ENCODE data around the gene VAPB. TPM values are rescaled to one million over a fixed set of nuclear protein-coding genes. Genes with fewer than 3 reads are reported as not detected.

The VAPB gene
- polyA plus RNA-seq, 1 donor from 2014 or later: 32.5 TPM

DNA sequence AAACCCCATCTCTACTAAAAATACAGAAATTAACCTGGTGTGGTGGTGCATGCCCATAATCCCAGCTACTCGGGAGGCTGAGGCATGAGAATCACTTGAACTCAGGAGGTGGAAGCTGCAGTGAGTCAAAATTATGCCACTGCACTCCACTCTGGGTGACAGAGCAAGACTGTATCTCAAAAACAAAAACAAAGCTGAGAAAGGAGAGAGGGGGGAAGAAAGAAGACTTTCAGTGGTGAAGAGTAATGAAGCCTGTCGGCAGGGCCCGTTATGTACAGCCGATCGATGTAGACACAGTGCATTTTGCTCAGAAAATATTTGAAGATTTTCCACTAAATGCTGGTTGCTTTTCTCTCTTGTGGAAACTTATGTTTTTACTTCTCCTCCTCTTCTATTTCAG, 13.8 kb downstream of the VAPB start:
- Histone ChIP-seq H3K4me3 (ENCODE audit: low read length) (no peak overlapping the region), H4K20me1 (ENCODE audit: insufficient read depth) (no peaks in the 10 kb centered on the region), H3K79me2 (replicated peaks; ENCODE audit: insufficient read depth, low read length) (peaks cover 76% of the 10 kb centered on the region), H3K27ac (ENCODE audit: low read length) (no peak overlapping the region), H3F3A (ENCODE audit: insufficient read depth, low read length, poor library complexity, severe bottlenecking) (no peaks in the 10 kb centered on the region), H3K9ac (ENCODE audit: low read length) (no peak overlapping the region), H3K36me3 (ENCODE audit: insufficient read depth, low read length) (no peaks in the 10 kb centered on the region), H3K27me3 (ENCODE audit: insufficient read depth, low read depth, low read length) (no peaks in the 10 kb centered on the region), H2AFZ (ENCODE audit: low read depth, low read length) (no peak overlapping the region), H3K9me3 (ENCODE audit: low read length) (no peaks in the 10 kb centered on the region), H3K4me2 (ENCODE audit: low read length) (no peak overlapping the region), H3K9me2 (ENCODE audit: insufficient read depth, low read length) (no peaks in the 10 kb centered on the region)
- TF ChIP-seq, protein P1, sequence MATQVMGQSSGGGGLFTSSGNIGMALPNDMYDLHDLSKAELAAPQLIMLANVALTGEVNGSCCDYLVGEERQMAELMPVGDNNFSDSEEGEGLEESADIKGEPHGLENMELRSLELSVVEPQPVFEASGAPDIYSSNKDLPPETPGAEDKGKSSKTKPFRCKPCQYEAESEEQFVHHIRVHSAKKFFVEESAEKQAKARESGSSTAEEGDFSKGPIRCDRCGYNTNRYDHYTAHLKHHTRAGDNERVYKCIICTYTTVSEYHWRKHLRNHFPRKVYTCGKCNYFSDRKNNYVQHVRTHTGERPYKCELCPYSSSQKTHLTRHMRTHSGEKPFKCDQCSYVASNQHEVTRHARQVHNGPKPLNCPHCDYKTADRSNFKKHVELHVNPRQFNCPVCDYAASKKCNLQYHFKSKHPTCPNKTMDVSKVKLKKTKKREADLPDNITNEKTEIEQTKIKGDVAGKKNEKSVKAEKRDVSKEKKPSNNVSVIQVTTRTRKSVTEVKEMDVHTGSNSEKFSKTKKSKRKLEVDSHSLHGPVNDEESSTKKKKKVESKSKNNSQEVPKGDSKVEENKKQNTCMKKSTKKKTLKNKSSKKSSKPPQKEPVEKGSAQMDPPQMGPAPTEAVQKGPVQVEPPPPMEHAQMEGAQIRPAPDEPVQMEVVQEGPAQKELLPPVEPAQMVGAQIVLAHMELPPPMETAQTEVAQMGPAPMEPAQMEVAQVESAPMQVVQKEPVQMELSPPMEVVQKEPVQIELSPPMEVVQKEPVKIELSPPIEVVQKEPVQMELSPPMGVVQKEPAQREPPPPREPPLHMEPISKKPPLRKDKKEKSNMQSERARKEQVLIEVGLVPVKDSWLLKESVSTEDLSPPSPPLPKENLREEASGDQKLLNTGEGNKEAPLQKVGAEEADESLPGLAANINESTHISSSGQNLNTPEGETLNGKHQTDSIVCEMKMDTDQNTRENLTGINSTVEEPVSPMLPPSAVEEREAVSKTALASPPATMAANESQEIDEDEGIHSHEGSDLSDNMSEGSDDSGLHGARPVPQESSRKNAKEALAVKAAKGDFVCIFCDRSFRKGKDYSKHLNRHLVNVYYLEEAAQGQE (IDR thresholded peaks at IDR 0.05; ENCODE audit: borderline replicate concordance): no peak
- no peak for TF ChIP-seq RAD21 (conservative IDR thresholded peaks at IDR 0.05)
- TF ChIP-seq POLR2AphosphoS5 (IDR thresholded peaks at IDR 0.05): no peak
- TF ChIP-seq EZH2 (IDR thresholded peaks at IDR 0.05; ENCODE audit: borderline replicate concordance, insufficient read depth, low read length, poor library complexity, severe bottlenecking): no peak
- no peak for TF ChIP-seq SMC3 (conservative IDR thresholded peaks at IDR 0.05; ENCODE audit: poor library complexity)

DNA sequence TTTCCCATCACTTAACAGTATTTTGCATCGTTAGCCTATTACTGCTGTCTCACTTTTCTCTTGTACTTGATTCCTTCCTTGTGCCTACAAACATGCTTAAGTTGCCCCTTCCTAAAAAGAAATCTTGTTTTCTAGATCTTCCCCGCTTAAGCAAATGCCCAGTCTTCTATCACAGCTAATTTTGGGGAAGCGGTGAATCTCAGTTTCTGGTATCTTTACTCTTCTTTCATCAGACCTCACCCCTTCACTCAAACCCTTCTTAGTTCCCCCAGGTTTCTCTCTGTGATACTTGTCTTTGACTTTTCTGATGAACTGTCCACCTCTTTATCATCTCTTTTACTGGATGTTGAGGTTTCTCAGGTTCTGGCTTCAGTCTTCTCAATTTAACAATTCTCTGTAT, 14.2 kb downstream of the VAPB start:
- H3K79me2 ChIP-seq (replicated peaks; ENCODE audit: insufficient read depth, low read length): peaks cover 76% of the 10 kb centered on the region
- no peaks in the 10 kb centered on the region for H3F3A ChIP-seq (ENCODE audit: insufficient read depth, low read length, poor library complexity, severe bottlenecking)
- H4K20me1 ChIP-seq (ENCODE audit: insufficient read depth): no peaks in the 10 kb centered on the region
- H3K4me3 ChIP-seq (ENCODE audit: low read length): no peak overlapping the region
- no peak overlapping the region for H3K9ac ChIP-seq (ENCODE audit: low read length)
- no peaks in the 10 kb centered on the region for H3K9me2 ChIP-seq (ENCODE audit: insufficient read depth, low read length)
- no peaks in the 10 kb centered on the region for H3K9me3 ChIP-seq (ENCODE audit: low read length)
- H3K4me2 ChIP-seq (ENCODE audit: low read length): no peak overlapping the region
- H3K27me3 ChIP-seq (ENCODE audit: insufficient read depth, low read depth, low read length): no peaks in the 10 kb centered on the region
- no peak overlapping the region for H3K27ac ChIP-seq (ENCODE audit: low read length)
- no peaks in the 10 kb centered on the region for H3K36me3 ChIP-seq (ENCODE audit: insufficient read depth, low read length)
- TF ChIP-seq RAD21 (conservative IDR thresholded peaks at IDR 0.05): no peak
- TF ChIP-seq, protein P1 (IDR thresholded peaks at IDR 0.05; ENCODE audit: borderline replicate concordance): no peak
- TF ChIP-seq, protein P2, sequence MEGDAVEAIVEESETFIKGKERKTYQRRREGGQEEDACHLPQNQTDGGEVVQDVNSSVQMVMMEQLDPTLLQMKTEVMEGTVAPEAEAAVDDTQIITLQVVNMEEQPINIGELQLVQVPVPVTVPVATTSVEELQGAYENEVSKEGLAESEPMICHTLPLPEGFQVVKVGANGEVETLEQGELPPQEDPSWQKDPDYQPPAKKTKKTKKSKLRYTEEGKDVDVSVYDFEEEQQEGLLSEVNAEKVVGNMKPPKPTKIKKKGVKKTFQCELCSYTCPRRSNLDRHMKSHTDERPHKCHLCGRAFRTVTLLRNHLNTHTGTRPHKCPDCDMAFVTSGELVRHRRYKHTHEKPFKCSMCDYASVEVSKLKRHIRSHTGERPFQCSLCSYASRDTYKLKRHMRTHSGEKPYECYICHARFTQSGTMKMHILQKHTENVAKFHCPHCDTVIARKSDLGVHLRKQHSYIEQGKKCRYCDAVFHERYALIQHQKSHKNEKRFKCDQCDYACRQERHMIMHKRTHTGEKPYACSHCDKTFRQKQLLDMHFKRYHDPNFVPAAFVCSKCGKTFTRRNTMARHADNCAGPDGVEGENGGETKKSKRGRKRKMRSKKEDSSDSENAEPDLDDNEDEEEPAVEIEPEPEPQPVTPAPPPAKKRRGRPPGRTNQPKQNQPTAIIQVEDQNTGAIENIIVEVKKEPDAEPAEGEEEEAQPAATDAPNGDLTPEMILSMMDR (IDR thresholded peaks at IDR 0.05; ENCODE audit: poor library complexity, severe bottlenecking): no peak
- no peak for TF ChIP-seq TAF1 (IDR thresholded peaks at IDR 0.05; ENCODE audit: low read depth)
- TF ChIP-seq EZH2 (IDR thresholded peaks at IDR 0.05; ENCODE audit: borderline replicate concordance, insufficient read depth, low read length, poor library complexity, severe bottlenecking): no peak
- TF ChIP-seq SMC3 (conservative IDR thresholded peaks at IDR 0.05; ENCODE audit: poor library complexity): no peak
- TF ChIP-seq POLR2AphosphoS5 (IDR thresholded peaks at IDR 0.05): no peak
- TF ChIP-seq MXI1 (conservative IDR thresholded peaks at IDR 0.05; ENCODE audit: poor library complexity, severe bottlenecking): no peak
- TF ChIP-seq EP300 (conservative IDR thresholded peaks at IDR 0.05; ENCODE audit: poor library complexity, severe bottlenecking): no peak
- H2AFZ ChIP-seq (ENCODE audit: low read depth, low read length): no peak overlapping the region

Measured in neural cell (in vitro differentiated cells).